ENCODE measurements around the gene OR52E8.

The OR52E8 gene

GRCh38 chr11:5857590-5857989, at the start of gene OR52E8:
Gene OR52E8 (minus strand): TSS chr11:5857690. CDS start chr11:5857690, 0 bp downstream.
- no peak for DNase-seq

GRCh38 chr11:5899534-5899933, 42.0 kb upstream of the OR52E8 start:
- DNase-seq = no peak

GRCh38 chr11:5892908-5893307, 35.4 kb upstream of the OR52E8 start, which contains the start of gene OR52E5:
Gene OR52E5 (plus strand): TSS chr11:5893208. CDS start chr11:5900777, 7,569 bp downstream.
- DNase-seq = no peak

- DNase-seq = no peak
Measured at GRCh38 chr11:5891216-5891800, 33.8 kb upstream of the OR52E8 start.

- no peak for DNase-seq
Measured at GRCh38 chr11:5887661-5888060, 30.2 kb upstream of the OR52E8 start.

GRCh38 chr11:5887172-5887571, 29.7 kb upstream of the OR52E8 start:
- no peak for DNase-seq

- no peak for DNase-seq
Measured at GRCh38 chr11:5881756-5882155, 24.3 kb upstream of the OR52E8 start.

GRCh38 chr11:5880329-5880728, 22.8 kb upstream of the OR52E8 start, which contains the start of gene OR52E4:
Gene OR52E4 (plus strand): TSS chr11:5880629. CDS start chr11:5884293, 3,664 bp downstream.
- DNase-seq = no peak

- DNase-seq = no peak
Measured at GRCh38 chr11:5878564-5878963, 21.1 kb upstream of the OR52E8 start.

- DNase-seq = no peak
Measured at GRCh38 chr11:5865826-5866225, 8.3 kb upstream of the OR52E8 start.

GRCh38 chr11:5851002-5851401, 6.5 kb downstream of the OR52E8 start:
- no peak for DNase-seq

- DNase-seq = no peak
Measured at GRCh38 chr11:5847711-5848110, 9.8 kb downstream of the OR52E8 start.

GRCh38 chr11:5846701-5847100, 10.8 kb downstream of the OR52E8 start:
- DNase-seq = no peak

GRCh38 chr11:5841797-5842196, 15.7 kb downstream of the OR52E8 start, which contains the start of gene OR52E6:
Gene OR52E6 (minus strand): TSS chr11:5841897. CDS start chr11:5841897, 0 bp downstream.
- DNase-seq = no peak

GRCh38 chr11:5837695-5838094, 19.8 kb downstream of the OR52E8 start:
- no peak for DNase-seq

GRCh38 chr11:5833446-5833845, 24.0 kb downstream of the OR52E8 start:
- no peak for DNase-seq

- no peak for DNase-seq
Measured at GRCh38 chr11:5831196-5831829, 26.2 kb downstream of the OR52E8 start.

- no peak for DNase-seq
Measured at GRCh38 chr11:5818245-5818886, 39.1 kb downstream of the OR52E8 start.

GRCh38 chr11:5815534-5815933, 42.0 kb downstream of the OR52E8 start:
- DNase-seq = no peak

- DNase-seq = no peak
Measured at GRCh38 chr11:5809905-5810795, 47.3 kb downstream of the OR52E8 start.

- no peak for DNase-seq
Measured at GRCh38 chr11:5809122-5809519, 48.4 kb downstream of the OR52E8 start.

- DNase-seq = peak; percentile 34
Measured at GRCh38 chr11:5808500-5809121, 48.9 kb downstream of the OR52E8 start, which contains the start of gene OR52N2. Gene OR52N2 (plus strand): TSS chr11:5808924. CDS start chr11:5820336, 11,412 bp downstream.

Measured in NCI-H2107 (cell line).